MM.1S (cell line): ENCODE results near the gene TMPRSS9.
"Not testable (repeated sequence)": the region's sequence is repeated elsewhere in the genome, so short reads cannot be mapped to it uniquely, and the experiment has no call there.

Experiments
- DNase-seq: peaks from one replicate; pipeline ENCODE4 v3.0.0-alpha.2; 2015
- H2AFZ ChIP-seq: fragments of 300-600 bp; sonication (generic); 2 replicates; pipeline ENCODE4 v1.6.0; 2016; ENCODE audit warnings: antibody characterized with exemption, low read length
- H3F3A ChIP-seq: fragments of 300-600 bp; sonication (generic); 2 replicates; pipeline ENCODE4 v1.6.1; 2016; ENCODE audit warnings: mild to moderate bottlenecking, antibody characterized with exemption, low read length, moderate library complexity, mixed read lengths; ENCODE audit not compliant: insufficient read depth
- H3K27ac ChIP-seq: fragments of 300-600 bp; sonication (generic); 2 replicates; pipeline ENCODE4 v1.5.1; 2016; ENCODE audit warnings: mild to moderate bottlenecking, low read length
- H3K27me3 ChIP-seq: fragments of 300-600 bp; sonication (generic); replicated peaks from 2 replicates; pipeline ENCODE4 v1.6.0; 2016; ENCODE audit warnings: low read length; ENCODE audit not compliant: insufficient read depth
- H3K36me3 ChIP-seq: fragments of 300-600 bp; sonication (generic); replicated peaks from 2 replicates; pipeline ENCODE4 v1.6.1; 2016; ENCODE audit warnings: mild to moderate bottlenecking, low read length, mixed read lengths; ENCODE audit not compliant: insufficient read depth
- H3K4me1 ChIP-seq: fragments of 300-600 bp; sonication (generic); 2 replicates; pipeline ENCODE4 v1.6.1; 2016; ENCODE audit warnings: low read length, mixed read lengths
- H3K4me2 ChIP-seq: fragments of 300-600 bp; sonication (generic); 2 replicates; pipeline ENCODE4 v1.6.0; 2016; ENCODE audit warnings: low read depth, low read length
- H3K4me3 ChIP-seq: fragments of 300-600 bp; sonication (generic); 2 replicates; pipeline ENCODE4 v1.5.1; 2016; ENCODE audit warnings: low read length, mixed read lengths
- H3K79me2 ChIP-seq: fragments of 300-600 bp; sonication (generic); 2 replicates; pipeline ENCODE4 v1.6.1; 2016; ENCODE audit warnings: mixed run types, low read length, mixed read lengths
- H3K9ac ChIP-seq: fragments of 300-600 bp; sonication (generic); 2 replicates; pipeline ENCODE4 v1.6.1; 2016; ENCODE audit warnings: low read length, mixed read lengths
- H3K9me2 ChIP-seq: fragments of 300-600 bp; sonication (generic); replicated peaks from 2 replicates; pipeline ENCODE4 v1.6.1; 2016; ENCODE audit warnings: mild to moderate bottlenecking, low read length, mixed read lengths; ENCODE audit not compliant: insufficient read depth
- H3K9me3 ChIP-seq: fragments of 300-600 bp; sonication (generic); replicated peaks from 2 replicates; pipeline ENCODE4 v1.6.1; 2016; ENCODE audit warnings: mild to moderate bottlenecking, low read length, mixed read lengths; ENCODE audit not compliant: insufficient read depth
- H4K20me1 ChIP-seq: fragments of 300-600 bp; sonication (generic); 2 replicates; pipeline ENCODE4 v1.6.1; 2016; ENCODE audit warnings: mild to moderate bottlenecking, low read length, moderate library complexity, mixed read lengths; ENCODE audit not compliant: insufficient read depth
- CTCF ChIP-seq: fragments of 300-600 bp; sonication (generic); IDR thresholded peaks from 2 replicates; pipeline ENCODE4 v1.5.1; 2016; ENCODE audit warnings: antibody characterized with exemption, low read length, mixed read lengths
- EZH2 ChIP-seq: fragments of 300-600 bp; sonication (generic); optimal IDR thresholded peaks from 2 replicates; pipeline ENCODE3; 2017; ENCODE audit warnings: low read depth, mild to moderate bottlenecking, antibody characterized with exemption, low read length, mixed read lengths
- EZH2phosphoT487 ChIP-seq: fragments of 300-600 bp; sonication (generic); IDR thresholded peaks from 2 replicates; pipeline ENCODE4 v1.6.1; 2018; ENCODE audit warnings: antibody characterized with exemption, low read length

TMPRSS9 gene

GRCh38 chr19:2415973-2416319 is 55.9 kb downstream of the TMPRSS9 start:
- no peak overlapping the region for H2AFZ ChIP-seq
- no peaks in the 10 kb centered on the region for H3K9me2 ChIP-seq
- H4K20me1 ChIP-seq, result no peaks in the 10 kb centered on the region
- peaks cover 10% of the 10 kb centered on the region; the same call in 1 of the 2 replicates for H3F3A ChIP-seq
- DNase-seq, result no peak
- H3K27me3 ChIP-seq, result no peaks in the 10 kb centered on the region
- no peak overlapping the region for H3K9ac ChIP-seq
- TF ChIP-seq EZH2phosphoT487 (no peak), CTCF (no peak), EZH2 (no peak)
- H3K4me3 ChIP-seq, result no peak overlapping the region
- H3K36me3 ChIP-seq, result no peaks in the 10 kb centered on the region
- no peaks in the 10 kb centered on the region for H3K79me2 ChIP-seq
- H3K9me3 ChIP-seq, result no peaks in the 10 kb centered on the region
- no peak overlapping the region for H3K27ac ChIP-seq
- no peaks in the 10 kb centered on the region for H3K4me1 ChIP-seq
- no peak overlapping the region for H3K4me2 ChIP-seq

- peaks cover 2% of the 10 kb centered on the region; the same call in 1 of the 2 replicates for H3K79me2 ChIP-seq
- no peaks in the 10 kb centered on the region for H3K9me3 ChIP-seq
- no peaks in the 10 kb centered on the region for H3K27me3 ChIP-seq
- no peak overlapping the region for H3K4me2 ChIP-seq
- H2AFZ ChIP-seq, result no peak overlapping the region
- H4K20me1 ChIP-seq, result no peaks in the 10 kb centered on the region
- TF ChIP-seq EZH2 (no peak), EZH2phosphoT487 (no peak), CTCF (no peak)
- DNase-seq, result no peak
- H3K9me2 ChIP-seq, result no peaks in the 10 kb centered on the region
- H3F3A ChIP-seq, result peaks cover 10% of the 10 kb centered on the region; the same call in 1 of the 2 replicates
- H3K9ac ChIP-seq, result no peak overlapping the region
- no peak overlapping the region for H3K4me3 ChIP-seq
- no peak overlapping the region for H3K27ac ChIP-seq
- H3K4me1 ChIP-seq, result no peaks in the 10 kb centered on the region
- H3K36me3 ChIP-seq, result no peaks in the 10 kb centered on the region
These were observed 56.4 kb downstream of the TMPRSS9 start for GRCh38 chr19:2416321-2417097.

- H3K79me2 ChIP-seq, result peaks cover 12% of the 10 kb centered on the region
- not testable (repeated sequence) for H3F3A ChIP-seq, H3K9me2 ChIP-seq, H3K27me3 ChIP-seq, H3K4me2 ChIP-seq, H3K9ac ChIP-seq, DNase-seq, H3K4me1 ChIP-seq, H3K9me3 ChIP-seq, H2AFZ ChIP-seq, H3K27ac ChIP-seq, H4K20me1 ChIP-seq, H3K4me3 ChIP-seq, H3K36me3 ChIP-seq
These were observed 57.4 kb downstream of the TMPRSS9 start for GRCh38 chr19:2417436-2417835.

GRCh38 chr19:2417881-2418406 is 57.9 kb downstream of the TMPRSS9 start:
- Histone ChIP-seq H3K27me3 (no peaks in the 10 kb centered on the region), H2AFZ (no peak overlapping the region), H3K9ac (no peak overlapping the region), H3F3A (0 out of 2 replicates have a peak, but pooled peaks cover 5% of the 10 kb centered on the region), H3K79me2 (peaks cover 17% of the 10 kb centered on the region), H3K27ac (no peak overlapping the region), H3K36me3 (no peaks in the 10 kb centered on the region), H3K9me2 (no peaks in the 10 kb centered on the region), H3K4me3 (no peak overlapping the region), H4K20me1 (no peaks in the 10 kb centered on the region), H3K4me2 (no peak overlapping the region), H3K4me1 (no peaks in the 10 kb centered on the region), H3K9me3 (no peaks in the 10 kb centered on the region)
- no peak for TF ChIP-seq EZH2
- no peak for TF ChIP-seq CTCF
- no peak for TF ChIP-seq EZH2phosphoT487
- DNase-seq, result no peak
